CD4-positive, alpha-beta T cell (primary cell): ENCODE data around the gene MRAS. TPM values are rescaled to one million over a fixed set of nuclear protein-coding genes. Genes with fewer than 3 reads are reported as not detected.

ENCODE experiments used
- ATAC-seq: fragments of 200-7000 bp; cut with Tn5 transposase; one replicate; pipeline ENCODE4 v1.10.0; 2022; ENCODE audit warnings: mild to moderate bottlenecking; ENCODE audit not compliant: poor library complexity
- CTCF ChIA-PET: fragments of 350-600 bp; sonication (Branson Sonifier 250); formaldehyde crosslinking; loops from one replicate; lab custom pipeline; 2021; ENCODE audit warnings: antibody characterized with exemption, inconsistent platforms; lab: Charles Lee
- POLR2A ChIA-PET: fragments of 350-600 bp; sonication (Branson Sonifier 250); formaldehyde crosslinking; loops from one replicate; lab custom pipeline; 2021; ENCODE audit warnings: antibody characterized with exemption, inconsistent platforms; lab: Charles Lee
- DNase-seq, 14 experiments: peaks; one replicate each; pipeline ENCODE4 v3.0.0-alpha.2; 2013 to 2020; ENCODE audit warnings: mixed read lengths in 2 of 14
- H3K27ac ChIP-seq, 2 donors: one replicate each; pipeline versions ENCODE4 v1.5.1 to v1.7.0; 2013; ENCODE audit warnings: low read length in 2 of 2, low read depth in 1 of 2, mild to moderate bottlenecking in 1 of 2
- H3K27me3 ChIP-seq, 2 experiments: 1 replicate in 1 of 2; 2 replicates in 1 of 2; pipeline versions ENCODE4 v1.6.1 to v1.7.0; 2013; ENCODE audit warnings: low read length in 2 of 2, control low read depth in 1 of 2, mild to moderate bottlenecking in 1 of 2, moderate library complexity in 1 of 2; ENCODE audit not compliant: insufficient read depth in 2 of 2, control insufficient read depth in 1 of 2
- H3K36me3 ChIP-seq: one replicate; pipeline ENCODE4 v1.6.1; 2013; ENCODE audit warnings: low read length, control low read depth; ENCODE audit not compliant: insufficient read depth
- H3K4me1 ChIP-seq: one replicate; pipeline ENCODE4 v1.6.1; 2013; ENCODE audit warnings: low read length, control low read depth; ENCODE audit not compliant: insufficient read depth
- H3K4me3 ChIP-seq: one replicate; pipeline ENCODE4 v1.5.1; 2013; ENCODE audit warnings: mild to moderate bottlenecking, low read length, moderate library complexity
- H3K9me3 ChIP-seq, 2 experiments: 1 replicate in 1 of 2; 2 replicates in 1 of 2; pipeline versions ENCODE4 v1.6.1 to v1.7.0; 2013; ENCODE audit warnings: low read length in 2 of 2, mild to moderate bottlenecking in 2 of 2, control low read depth in 1 of 2, moderate library complexity in 1 of 2; ENCODE audit not compliant: control insufficient read depth in 1 of 2, insufficient read depth in 1 of 2
- H3K27ac Mint-ChIP-seq: one replicate; pipeline ENCODE4 v1.8.0; 2020; ENCODE audit warnings: mixed read lengths
- H3K27me3 Mint-ChIP-seq: one replicate; pipeline ENCODE4 v1.8.0; 2021; ENCODE audit warnings: mixed read lengths
- H3K36me3 Mint-ChIP-seq: one replicate; pipeline ENCODE4 v1.8.0; 2021; ENCODE audit warnings: low read depth, mixed read lengths
- H3K4me1 Mint-ChIP-seq: one replicate; pipeline ENCODE4 v1.8.0; 2021; ENCODE audit warnings: low read depth, mixed read lengths
- H3K4me3 Mint-ChIP-seq: one replicate; pipeline ENCODE4 v1.8.0; 2020; ENCODE audit warnings: mild to moderate bottlenecking, mixed read lengths
- H3K9me3 Mint-ChIP-seq: one replicate; pipeline ENCODE4 v1.8.0; 2020; ENCODE audit warnings: mixed read lengths
- intact Hi-C, 2 experiments: fragments of 100-400 bp; cut with DNase I in 1 of 2; cut with micrococcal nuclease in 1 of 2; formaldehyde crosslinking; loops; one replicate each; pipeline versions ENCODE4 v1.15.1 to v1.9.0; 2023 to 2025; cut with DNase I, micrococcal nuclease
- total RNA-seq, 174 experiments: library from RNA in 2 of 174; stranded (reverse) in 2 of 174; gene quantifications; one replicate each; pipeline ENCODE4 v1.2.3 and lab custom pipeline; 2021 to 2026
- TF ChIP-seq, protein P1 (sequence below): fragments of 200-600 bp; IDR thresholded peaks from one replicate; pipeline ENCODE4 v1.8.0; 2022; ENCODE audit warnings: antibody characterized with exemption, mild to moderate bottlenecking

MRAS gene
- total RNA-seq, 2 experiments from 2014 or later: 0.45 to 0.47 TPM

DNA sequence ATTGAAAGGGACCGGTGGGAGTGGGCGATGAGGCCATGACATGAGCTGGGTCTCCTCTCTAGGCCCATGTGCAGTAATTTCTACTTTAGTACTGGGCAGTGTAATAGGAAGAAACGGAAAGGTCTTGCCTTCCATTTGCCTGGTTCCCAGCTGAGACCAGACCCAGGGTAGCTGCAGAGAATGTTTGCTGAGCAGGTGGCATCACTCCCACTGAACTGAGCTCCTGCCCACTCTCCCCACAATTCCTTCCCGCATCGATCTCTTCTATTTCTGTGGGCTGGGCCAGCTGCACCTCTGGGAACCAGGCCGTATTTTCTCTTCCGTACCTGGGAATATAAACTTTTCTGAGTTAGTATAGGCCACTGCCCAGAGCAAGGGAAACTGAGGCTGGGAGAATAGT lies 101.8 kb downstream of the MRAS start:
- CTCF ChIA-PET: no interaction called here
- H3K9me3 ChIP-seq: no peaks in the 10 kb centered on the region
- POLR2A ChIA-PET: no interaction called here
- H3K27me3 Mint-ChIP-seq: no peaks in the 10 kb centered on the region
- H3K36me3 Mint-ChIP-seq: no peaks in the 10 kb centered on the region
- H3K27ac ChIP-seq: no peak overlapping the region
- TF ChIP-seq, protein P1, sequence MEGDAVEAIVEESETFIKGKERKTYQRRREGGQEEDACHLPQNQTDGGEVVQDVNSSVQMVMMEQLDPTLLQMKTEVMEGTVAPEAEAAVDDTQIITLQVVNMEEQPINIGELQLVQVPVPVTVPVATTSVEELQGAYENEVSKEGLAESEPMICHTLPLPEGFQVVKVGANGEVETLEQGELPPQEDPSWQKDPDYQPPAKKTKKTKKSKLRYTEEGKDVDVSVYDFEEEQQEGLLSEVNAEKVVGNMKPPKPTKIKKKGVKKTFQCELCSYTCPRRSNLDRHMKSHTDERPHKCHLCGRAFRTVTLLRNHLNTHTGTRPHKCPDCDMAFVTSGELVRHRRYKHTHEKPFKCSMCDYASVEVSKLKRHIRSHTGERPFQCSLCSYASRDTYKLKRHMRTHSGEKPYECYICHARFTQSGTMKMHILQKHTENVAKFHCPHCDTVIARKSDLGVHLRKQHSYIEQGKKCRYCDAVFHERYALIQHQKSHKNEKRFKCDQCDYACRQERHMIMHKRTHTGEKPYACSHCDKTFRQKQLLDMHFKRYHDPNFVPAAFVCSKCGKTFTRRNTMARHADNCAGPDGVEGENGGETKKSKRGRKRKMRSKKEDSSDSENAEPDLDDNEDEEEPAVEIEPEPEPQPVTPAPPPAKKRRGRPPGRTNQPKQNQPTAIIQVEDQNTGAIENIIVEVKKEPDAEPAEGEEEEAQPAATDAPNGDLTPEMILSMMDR: no peak
- intact Hi-C loops: no loop called here
- H3K27me3 ChIP-seq: peaks cover 0 to 2% of the 10 kb centered on the region in 2 experiments
- H3K4me3 Mint-ChIP-seq: no peak overlapping the region
- H3K36me3 ChIP-seq: no peaks in the 10 kb centered on the region
- H3K9me3 Mint-ChIP-seq: no peaks in the 10 kb centered on the region
- ATAC-seq: no peak
- H3K4me3 ChIP-seq: no peak overlapping the region
- H3K27ac Mint-ChIP-seq: no peak overlapping the region
- no peaks in the 10 kb centered on the region for H3K4me1 Mint-ChIP-seq
- DNase-seq: no peak
- H3K4me1 ChIP-seq: no peaks in the 10 kb centered on the region

DNA sequence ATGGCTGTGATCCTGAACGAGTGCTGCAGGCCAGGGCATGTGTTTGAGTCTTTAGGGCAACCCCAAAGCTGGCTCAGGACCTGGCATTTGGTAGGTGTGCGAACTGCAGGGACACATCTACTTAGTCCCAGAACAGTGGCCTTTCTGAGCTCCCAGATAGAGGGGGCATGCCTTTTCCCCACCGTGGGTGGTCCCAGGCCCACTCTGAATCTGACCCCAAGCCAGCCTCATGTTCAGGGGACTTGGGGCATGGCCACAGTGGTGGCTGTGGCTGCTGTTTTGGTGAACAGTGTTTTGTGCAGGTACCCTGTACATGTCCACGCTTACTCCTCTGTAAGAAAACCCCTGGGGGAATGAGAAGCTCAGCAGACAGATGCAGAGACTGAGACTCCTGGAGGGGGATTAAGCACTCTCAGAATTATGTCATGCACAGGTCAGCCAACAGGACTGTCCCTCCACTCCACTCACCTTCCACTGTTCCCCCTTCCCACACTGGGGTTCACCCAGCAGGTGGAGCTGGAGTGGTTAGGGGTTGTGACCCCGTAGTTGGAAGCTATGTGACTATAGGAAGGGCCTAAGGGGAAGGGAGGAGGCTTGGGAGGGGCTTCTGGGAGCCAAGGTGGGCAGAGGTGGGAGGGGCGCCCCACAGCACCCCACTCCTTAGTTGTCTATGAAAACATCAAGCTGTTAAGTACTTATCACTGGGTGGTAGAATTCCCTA lies 102.5 kb downstream of the MRAS start:
- ATAC-seq: no peak
- H3K27me3 Mint-ChIP-seq: no peaks in the 10 kb centered on the region
- intact Hi-C loops: no loop called here
- no peak for DNase-seq
- no peaks in the 10 kb centered on the region for H3K36me3 Mint-ChIP-seq
- POLR2A ChIA-PET: no interaction called here
- no peaks in the 10 kb centered on the region for H3K36me3 ChIP-seq
- no peaks in the 10 kb centered on the region for H3K4me1 Mint-ChIP-seq
- no peaks in the 10 kb centered on the region for H3K4me1 ChIP-seq
- H3K9me3 ChIP-seq: no peaks in the 10 kb centered on the region
- H3K9me3 Mint-ChIP-seq: no peaks in the 10 kb centered on the region
- CTCF ChIA-PET: interaction anchor here (0.5 kb wide), 1 partner anchor 155 kb away, joined by 4 read pairs; no protein-coding TSS in a partner anchor
- H3K27ac ChIP-seq: no peak overlapping the region
- H3K4me3 ChIP-seq: no peak overlapping the region
- H3K27me3 ChIP-seq: peaks cover 0 to 2% of the 10 kb centered on the region in 2 experiments
- no peak overlapping the region for H3K4me3 Mint-ChIP-seq
- no peak overlapping the region for H3K27ac Mint-ChIP-seq
- TF ChIP-seq, protein P1: no peak

DNA sequence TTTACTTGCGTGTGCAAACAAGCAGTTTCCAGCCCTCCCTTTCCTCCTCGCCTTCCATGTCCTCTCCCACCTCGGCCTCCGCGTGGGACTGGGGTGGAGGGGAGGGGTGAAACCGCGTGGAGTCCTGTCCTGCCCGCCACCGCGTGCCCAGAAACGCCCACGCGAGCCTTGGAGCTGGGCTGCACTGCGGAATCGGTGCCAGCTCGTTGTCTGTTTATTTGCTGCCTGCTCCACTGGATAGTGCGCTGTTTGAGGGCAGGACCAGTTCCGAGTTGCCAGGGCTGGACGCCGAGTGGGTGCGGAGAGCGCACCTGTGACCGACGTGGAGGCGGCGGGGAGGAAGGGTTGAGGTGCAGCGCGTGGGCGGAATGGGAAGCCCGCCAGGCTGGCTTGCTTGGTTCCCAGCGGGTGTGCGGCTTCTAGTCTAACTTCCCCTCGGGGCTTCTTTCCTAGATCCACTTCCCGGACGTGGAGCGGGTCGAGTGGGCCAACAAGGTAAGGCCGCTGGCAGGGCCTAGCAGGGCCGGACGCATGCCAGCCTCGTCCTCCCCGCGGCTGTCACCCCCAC lies 103.3 kb downstream of the MRAS start:
- Histone ChIP-seq H3K36me3 (no peaks in the 10 kb centered on the region), H3K4me1 (no peaks in the 10 kb centered on the region), H3K9me3 (no peaks in the 10 kb centered on the region), H3K27ac (no peak overlapping the region), H3K4me3 (no peak overlapping the region), H3K27me3 (peaks cover 0 to 2% of the 10 kb centered on the region in 2 experiments)
- H3K36me3 Mint-ChIP-seq: no peaks in the 10 kb centered on the region
- DNase-seq: no peak
- no peak overlapping the region for H3K4me3 Mint-ChIP-seq
- no peaks in the 10 kb centered on the region for H3K9me3 Mint-ChIP-seq
- CTCF ChIA-PET: interaction anchor here (0.5 kb wide), 1 partner anchor 154 kb away, joined by 4 read pairs; no protein-coding TSS in a partner anchor
- intact Hi-C loops: no loop called here
- no peaks in the 10 kb centered on the region for H3K4me1 Mint-ChIP-seq
- POLR2A ChIA-PET: no interaction called here
- no peak for ATAC-seq
- H3K27me3 Mint-ChIP-seq: no peaks in the 10 kb centered on the region
- TF ChIP-seq, protein P1: no peak
- H3K27ac Mint-ChIP-seq: no peak overlapping the region
